ENCODE results near the gene RTKN. TPM values are rescaled to one million over a fixed set of nuclear protein-coding genes. Genes with fewer than 3 reads are reported as not detected.

Gene RTKN
- total and polyA plus RNA-seq, 2 of the 13 experiments (the other 11 are each of a cell fraction or from before 2014, with no cell fraction given) = 159 to 166 TPM

GRCh38 chr2:74430502-74430901 lies 11.2 kb downstream of the RTKN start (continued):
- no peak for TF ChIP-seq AHDC1 (CRISPR knock-in tag; IDR thresholded peaks at IDR 0.05; ENCODE audit: borderline replicate concordance)
- TF ChIP-seq NFIB (CRISPR knock-in tag; IDR thresholded peaks at IDR 0.05; ENCODE audit: borderline replicate concordance) = no peak
- TF ChIP-seq ZNF747 (CRISPR knock-in tag; IDR thresholded peaks at IDR 0.05; ENCODE audit: borderline replicate concordance) = peak; percentile 57; the same call in 1 of the 2 replicates
- TF ChIP-seq ATF4 (CRISPR knock-in tag; IDR thresholded peaks at IDR 0.05) = no peak
- no peak for TF ChIP-seq ZNF7 (CRISPR knock-in tag; IDR thresholded peaks at IDR 0.05)
- TF ChIP-seq BCL6 (CRISPR knock-in tag; IDR thresholded peaks at IDR 0.05) = no peak
- no peak for TF ChIP-seq REST (IDR thresholded peaks at IDR 0.05; ENCODE audit: borderline replicate concordance in 1 of 2, low read depth in 1 of 2, low read length in 2 of 2)
- no peak for TF ChIP-seq XBP1 (CRISPR knock-in tag; IDR thresholded peaks at IDR 0.05)
- no peak for TF ChIP-seq ZNF790 (CRISPR knock-in tag; IDR thresholded peaks at IDR 0.05; ENCODE audit: borderline replicate concordance)
- TF ChIP-seq SCMH1 (CRISPR knock-in tag; IDR thresholded peaks at IDR 0.05; ENCODE audit: borderline replicate concordance) = no peak
- TF ChIP-seq NFKB2 (CRISPR knock-in tag; IDR thresholded peaks at IDR 0.05; ENCODE audit: borderline replicate concordance) = 0 out of 2 replicates have a peak, but pooled peaks have one; percentile 14
- no peak for TF ChIP-seq SALL2 (CRISPR knock-in tag; IDR thresholded peaks at IDR 0.05)
- no peak for TF ChIP-seq ELF1 (CRISPR knock-in tag; IDR thresholded peaks at IDR 0.05)
